HG03045 (cell line): ENCODE measurements around the gene KRT34.
"Not testable (repeated sequence)": the region's sequence is repeated elsewhere in the genome, so short reads cannot be mapped to it uniquely, and the experiment has no call there.

Source experiments
- ATAC-seq: cut with Tn5 transposase; IDR thresholded peaks from one replicate; pipeline ENCODE4 v1.9.1; 2021; ENCODE audit warnings: mild to moderate bottlenecking, moderate library complexity; ENCODE audit not compliant: unreplicated experiment

KRT34 gene

DNA sequence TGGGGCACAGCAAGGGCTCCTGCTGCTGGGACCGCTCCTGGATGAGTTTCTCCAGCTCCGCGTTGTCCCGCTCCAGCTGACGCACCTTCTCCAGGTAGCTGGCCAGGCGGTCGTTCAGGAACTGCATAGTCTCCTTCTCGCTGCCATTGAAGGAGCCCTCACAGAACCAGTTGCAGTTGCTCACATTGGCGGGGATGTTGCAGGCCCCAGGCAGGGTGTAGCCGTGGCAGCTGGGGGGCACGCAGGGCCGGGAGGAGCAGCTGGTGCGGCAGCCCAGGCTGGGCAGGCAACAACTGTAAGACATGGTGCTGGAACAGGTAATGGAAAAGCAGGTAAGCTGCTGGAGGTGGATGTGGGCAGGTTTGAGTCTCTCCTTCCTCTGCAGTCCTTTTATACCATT, at the start of gene KRT34:
Gene KRT34, minus strand, starts transcription at position 364 of the 400 bp plus-strand sequence. Its CDS starts 60 bp downstream, at position 304.
- not testable (repeated sequence) for ATAC-seq

- ATAC-seq = not testable (repeated sequence)
Observed at GRCh38 chr17:41430376-41430775, 48.3 kb upstream of the KRT34 start.

DNA sequence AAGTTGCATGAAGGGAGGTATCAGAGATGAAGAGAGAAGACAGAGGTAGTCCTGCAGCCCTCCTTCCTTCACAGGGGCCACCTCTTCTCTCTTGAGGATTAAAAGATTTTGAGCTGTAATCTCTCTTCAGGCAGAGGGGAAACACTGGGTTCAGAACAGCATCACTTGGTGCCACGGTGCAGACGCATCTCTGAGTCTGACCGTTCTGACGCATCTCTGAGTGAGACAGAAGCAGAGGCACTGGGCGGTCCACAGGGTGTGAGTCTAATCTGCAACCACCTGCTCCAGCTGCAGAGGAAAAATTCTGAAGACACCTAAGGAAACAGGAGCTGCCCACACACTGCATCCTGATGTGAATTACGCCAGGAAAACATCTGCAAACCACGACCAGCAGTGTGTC, 47.6 kb upstream of the KRT34 start:
- ATAC-seq = no peak

GRCh38 chr17:41428591-41429291, 46.6 kb upstream of the KRT34 start:
- ATAC-seq = no peak

- no peak for ATAC-seq
Observed at GRCh38 chr17:41424111-41424635, 42.1 kb upstream of the KRT34 start, which contains the start of gene KRT37. Gene KRT37, minus strand, starts transcription at chr17:41424585. Its CDS starts 62 bp downstream, at chr17:41424523.

DNA sequence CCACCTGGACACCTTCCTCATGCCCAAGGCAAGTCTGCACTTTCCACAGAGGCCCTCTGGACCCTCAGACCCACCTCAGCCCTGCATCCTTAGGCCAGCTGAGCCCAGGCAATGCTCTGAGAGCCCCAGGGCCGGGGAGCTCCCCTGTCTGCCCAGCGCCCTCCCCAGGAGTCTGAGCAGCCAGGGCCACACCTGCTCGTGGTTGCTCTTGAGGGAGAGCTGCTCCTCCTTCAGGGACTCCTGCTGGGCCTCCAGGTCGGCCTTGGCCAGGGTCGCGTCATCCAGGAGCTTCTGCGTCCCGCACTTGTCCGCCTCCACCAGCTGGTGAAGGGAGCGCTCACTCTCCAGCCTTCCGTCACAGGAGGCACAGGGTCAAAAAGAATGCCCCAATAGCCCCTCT, 40.5 kb upstream of the KRT34 start:
- not testable (repeated sequence) for ATAC-seq

- no peak for ATAC-seq
Observed at GRCh38 chr17:41421617-41422016, 39.5 kb upstream of the KRT34 start.

DNA sequence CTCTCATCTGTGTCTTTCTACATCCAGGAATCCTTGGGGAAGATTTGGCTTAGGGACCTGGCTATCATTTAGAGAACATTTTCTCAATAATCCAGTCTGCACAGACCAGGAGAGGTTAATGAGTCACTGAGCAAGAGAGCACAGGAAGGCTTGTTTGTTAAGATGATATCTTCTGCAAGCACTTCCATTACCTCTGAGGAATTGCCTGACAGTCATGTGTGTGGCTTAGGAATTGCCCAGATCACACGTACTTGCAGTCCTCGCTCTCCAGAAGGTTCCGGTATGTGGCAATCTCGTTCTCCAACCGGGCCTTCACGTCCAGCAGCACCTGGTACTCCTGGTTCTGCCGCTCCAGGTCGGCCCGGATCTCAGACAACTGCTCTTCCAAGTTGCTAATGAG, 39.0 kb upstream of the KRT34 start:
- no peak for ATAC-seq

- no peak for ATAC-seq
Observed at GRCh38 chr17:41420134-41420533, 38.0 kb upstream of the KRT34 start.

DNA sequence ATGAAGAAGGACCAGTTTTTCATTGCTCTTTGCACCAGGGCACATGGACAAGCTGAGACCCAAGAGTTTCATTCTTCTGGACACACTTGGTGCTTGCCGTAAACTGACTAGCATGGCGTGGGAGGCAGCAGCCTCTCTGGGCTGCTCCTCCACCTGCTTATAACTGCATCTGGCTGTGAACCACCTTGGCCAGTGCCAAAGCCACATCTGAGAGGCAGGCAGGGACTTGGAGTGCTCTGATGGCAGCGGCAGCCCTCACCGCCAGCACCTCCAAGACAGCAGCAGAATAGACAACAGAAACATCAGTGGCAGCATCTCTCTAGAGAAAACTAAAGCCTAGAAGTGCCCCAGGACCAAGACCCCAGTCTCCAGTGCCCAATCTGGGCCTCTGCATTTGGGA, 37.6 kb upstream of the KRT34 start:
- no peak for ATAC-seq

DNA sequence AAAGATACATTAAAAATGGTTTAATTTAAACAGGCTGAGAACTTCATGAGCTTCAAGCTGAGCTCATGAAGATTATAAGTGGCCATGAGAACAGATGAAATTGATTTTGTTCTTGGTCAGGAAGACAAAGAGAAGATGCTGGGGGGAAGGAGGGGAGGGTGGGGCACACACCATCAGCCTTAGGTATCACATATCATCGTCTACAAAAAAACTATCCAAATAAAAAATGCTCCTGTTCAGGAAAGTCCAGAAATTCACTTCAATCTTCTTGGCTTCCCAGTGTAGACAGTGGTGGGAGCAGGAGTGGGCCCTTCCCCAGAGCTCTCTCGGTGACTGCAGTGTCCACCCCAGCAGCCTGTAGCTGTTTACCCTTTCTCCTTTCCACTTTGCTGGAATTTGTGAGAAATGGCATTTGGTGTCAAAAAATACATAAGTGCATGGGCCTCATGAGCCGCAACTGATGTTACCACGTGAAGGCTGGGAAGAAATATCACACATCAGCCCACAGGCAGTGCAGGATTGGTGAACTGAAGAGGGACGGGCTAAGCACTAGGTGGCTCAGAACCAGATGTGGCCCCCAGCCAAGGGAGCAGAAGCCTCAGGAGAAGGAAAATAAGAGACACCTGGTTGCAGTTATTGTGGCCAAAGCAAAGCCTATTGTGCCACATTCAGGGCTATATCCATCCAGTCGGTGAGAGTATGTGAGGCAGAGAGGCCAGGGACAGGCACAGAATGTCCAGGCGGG, 36.2 kb upstream of the KRT34 start:
- ATAC-seq = no peak

GRCh38 chr17:41417576-41418015, 35.5 kb upstream of the KRT34 start:
- no peak for ATAC-seq

DNA sequence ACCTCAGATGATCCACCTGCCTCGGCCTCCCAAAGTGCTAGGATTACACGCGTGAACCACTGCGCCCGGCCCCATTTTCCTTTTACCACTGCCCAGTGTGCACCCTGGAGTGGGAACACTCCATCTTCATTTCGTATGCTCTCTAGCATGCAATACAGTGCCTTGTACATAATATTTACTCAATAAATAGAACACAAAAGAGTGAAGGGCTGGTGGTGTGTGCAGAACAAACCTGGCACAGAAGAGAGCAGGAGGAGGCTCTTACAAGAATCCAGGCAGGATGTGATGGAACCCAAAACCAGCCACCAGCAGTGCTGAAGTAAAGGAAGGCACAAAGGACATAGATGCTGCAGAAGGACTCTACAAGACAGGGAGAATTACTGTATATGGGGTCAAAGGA, 35.0 kb upstream of the KRT34 start:
- no peak for ATAC-seq

- ATAC-seq = no peak
Observed at GRCh38 chr17:41416479-41416878, 34.4 kb upstream of the KRT34 start.

GRCh38 chr17:41415833-41416335, 33.8 kb upstream of the KRT34 start:
- no peak for ATAC-seq

DNA sequence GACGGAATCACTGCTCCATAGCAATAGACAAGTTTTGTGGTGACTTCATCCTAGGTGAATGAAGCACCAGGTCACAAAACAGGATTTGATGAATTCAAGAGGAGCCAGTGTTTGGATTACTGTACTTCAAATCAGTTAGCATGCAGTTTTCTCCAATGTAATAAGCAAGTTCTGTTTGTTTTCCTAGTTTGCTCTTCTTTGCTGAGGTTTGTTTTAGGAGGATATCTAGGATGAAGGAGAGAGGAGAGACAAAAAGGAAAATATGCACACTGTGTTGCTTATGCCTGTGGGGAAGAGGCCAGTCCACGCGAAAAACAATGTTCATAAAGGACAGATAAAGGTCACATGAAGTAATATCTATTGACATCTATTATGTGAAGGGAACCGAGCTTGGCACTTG, 33.3 kb upstream of the KRT34 start:
- no peak for ATAC-seq

- ATAC-seq = no peak
Observed at GRCh38 chr17:41413982-41414381, 31.9 kb upstream of the KRT34 start.

GRCh38 chr17:41413353-41413957, 31.3 kb upstream of the KRT34 start:
- ATAC-seq = no peak

DNA sequence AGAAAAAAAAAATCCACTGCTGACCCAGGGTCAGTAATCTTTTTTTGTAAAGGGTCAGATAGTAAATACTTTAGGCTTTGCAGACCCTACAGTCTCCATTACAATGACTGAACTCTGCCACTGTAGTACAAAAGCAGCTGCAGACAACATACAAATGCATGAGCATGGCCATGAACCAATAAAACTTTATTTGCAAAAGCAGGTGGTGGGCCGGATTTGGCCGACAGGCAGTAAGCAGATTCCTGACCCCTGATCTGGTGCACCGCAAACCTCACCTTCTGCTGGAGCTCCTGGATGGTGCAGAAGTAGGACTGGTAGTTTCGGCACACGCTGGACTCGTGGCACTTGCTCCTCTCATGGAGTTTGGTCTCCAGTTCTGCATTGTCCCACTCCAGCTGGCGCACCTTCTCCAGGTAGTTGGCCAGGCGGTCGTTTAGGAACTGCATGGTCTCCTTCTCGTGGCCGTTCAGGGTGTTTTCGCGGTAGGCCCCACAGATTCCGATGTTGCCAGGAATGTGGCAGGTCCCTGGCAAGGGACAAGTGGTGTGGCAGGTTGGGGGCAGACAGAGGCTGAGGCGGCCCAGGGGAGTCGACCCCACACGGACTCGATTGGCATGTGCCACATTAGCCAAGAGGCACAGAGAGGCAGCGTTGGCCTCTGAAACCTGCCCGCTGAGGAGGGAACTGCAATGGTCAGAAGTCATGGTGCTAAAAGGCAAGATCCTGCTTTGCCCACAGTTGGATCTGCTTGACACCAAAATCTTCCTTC, 29.1 kb upstream of the KRT34 start:
- no peak for ATAC-seq

DNA sequence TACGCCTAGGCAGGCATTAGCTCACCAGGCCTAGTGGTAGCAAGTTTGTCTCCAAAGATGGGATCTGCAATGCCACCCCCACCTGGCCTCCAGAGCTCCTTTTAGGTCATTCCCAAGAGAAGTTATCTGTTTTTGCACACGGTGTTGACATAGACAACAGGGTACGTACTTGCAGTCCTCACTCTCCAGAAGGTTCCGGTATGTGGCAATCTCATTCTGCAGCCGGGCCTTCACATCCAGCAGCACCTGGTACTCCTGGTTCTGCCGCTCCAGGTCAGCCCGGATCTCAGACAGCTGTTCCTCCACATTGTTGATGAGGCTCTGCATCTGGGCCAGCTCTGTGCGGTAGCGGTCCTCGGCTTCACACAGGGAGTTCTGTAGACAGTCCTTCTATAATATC, 25.1 kb upstream of the KRT34 start:
- ATAC-seq = no peak

- no peak for ATAC-seq
Observed at GRCh38 chr17:41406205-41406604, 24.1 kb upstream of the KRT34 start.
